GM12891 (cell line): Measurements from ENCODE around the gene JMJD8.

Experiments used
- DNase-seq: peaks from one replicate; pipeline ENCODE4 v3.0.0; 2011; ENCODE audit warnings: low spot score; ENCODE audit not compliant: insufficient read length
- FAIRE-seq: peaks from 2 replicates; lab custom pipeline; 2011; peaks lifted over from hg19 to GRCh38; lab: Jason Lieb, UNC
- PAX5 ChIP-seq: IDR thresholded peaks from 2 replicates; pipeline ENCODE4 v1.6.1; 2011; ENCODE audit warnings: low read length, moderate library complexity, mild to moderate bottlenecking; ENCODE audit not compliant: insufficient read depth, severe bottlenecking
- POLR2A ChIP-seq: IDR thresholded peaks from 2 replicates; pipeline ENCODE4 v1.6.1; 2011; ENCODE audit warnings: low read depth, low read length, control low read depth
- POLR2AphosphoS5 ChIP-seq: IDR thresholded peaks from 2 replicates; pipeline ENCODE4 v1.6.1; 2011; ENCODE audit warnings: low read depth, low read length, control low read depth
- POU2F2 ChIP-seq: IDR thresholded peaks from 2 replicates; pipeline ENCODE4 v1.6.1; 2011; ENCODE audit warnings: low read depth, mild to moderate bottlenecking, control low read depth, low read length, moderate library complexity
- SPI1 ChIP-seq: IDR thresholded peaks from 2 replicates; pipeline ENCODE4 v1.6.1; 2011; ENCODE audit warnings: low read depth, low read length, control low read depth
- TAF1 ChIP-seq: IDR thresholded peaks from 2 replicates; pipeline ENCODE4 v1.6.1; 2011; ENCODE audit warnings: low read depth, low read length, control low read depth

Gene JMJD8

GRCh38 chr16:662095-662494 is 22.0 kb downstream of the JMJD8 start:
- no peak for TF ChIP-seq SPI1
- no peak for FAIRE-seq
- no peak for DNase-seq

GRCh38 chr16:661184-661821 is 22.8 kb downstream of the JMJD8 start:
- TF ChIP-seq POU2F2 (no peak), POLR2A (no peak), TAF1 (no peak), POLR2AphosphoS5 (no peak), SPI1 (no peak)
- DNase-seq: no peak
- FAIRE-seq: no peak

GRCh38 chr16:660459-661183 is 23.5 kb downstream of the JMJD8 start:
- DNase-seq (peak; percentile 97), FAIRE-seq (peak; percentile 88)

GRCh38 chr16:660132-660458 is 24.0 kb downstream of the JMJD8 start:
- no peak for DNase-seq
- no peak for TF ChIP-seq POLR2AphosphoS5
- TF ChIP-seq TAF1: no peak
- TF ChIP-seq POU2F2: no peak
- no peak for TF ChIP-seq POLR2A
- no peak for TF ChIP-seq PAX5
- TF ChIP-seq SPI1: no peak
- FAIRE-seq: no peak

More at GRCh38 chr16:660459-661183, 23.5 kb downstream of the JMJD8 start:
- no peak for TF ChIP-seq SPI1
- TF ChIP-seq POU2F2: no peak
- no peak for TF ChIP-seq POLR2A
- no peak for TF ChIP-seq POLR2AphosphoS5
- no peak for TF ChIP-seq TAF1
- TF ChIP-seq PAX5: no peak

- DNase-seq: no peak
- FAIRE-seq: no peak
- TF ChIP-seq POLR2AphosphoS5: no peak
- no peak for TF ChIP-seq POU2F2
- no peak for TF ChIP-seq POLR2A
- TF ChIP-seq PAX5: no peak
- no peak for TF ChIP-seq TAF1
These were observed 24.5 kb downstream of the JMJD8 start for GRCh38 chr16:659618-660017.

- no peak for FAIRE-seq
- TF ChIP-seq POU2F2: no peak
- TF ChIP-seq SPI1: no peak
- TF ChIP-seq POLR2AphosphoS5: no peak
- no peak for TF ChIP-seq PAX5
- TF ChIP-seq TAF1: no peak
- no peak for TF ChIP-seq POLR2A
- no peak for DNase-seq
These were observed 25.2 kb downstream of the JMJD8 start for GRCh38 chr16:658679-659571.

- FAIRE-seq: no peak
These were observed 26.6 kb downstream of the JMJD8 start for GRCh38 chr16:657487-657886.

GRCh38 chr16:654034-654433 is 30.1 kb downstream of the JMJD8 start:
- FAIRE-seq: no peak
- no peak for TF ChIP-seq TAF1
- no peak for TF ChIP-seq POLR2AphosphoS5
- no peak for TF ChIP-seq SPI1
- no peak for TF ChIP-seq POU2F2
- no peak for TF ChIP-seq POLR2A
- TF ChIP-seq PAX5: no peak
- no peak for DNase-seq

More at GRCh38 chr16:657487-657886, 26.6 kb downstream of the JMJD8 start:
- no peak for DNase-seq
- TF ChIP-seq POU2F2 (no peak), TAF1 (no peak), POLR2AphosphoS5 (no peak), PAX5 (no peak), POLR2A (no peak), SPI1 (no peak)

GRCh38 chr16:652454-653305 is 31.5 kb downstream of the JMJD8 start:
- DNase-seq (no peak), FAIRE-seq (no peak)
- no peak for TF ChIP-seq TAF1
- TF ChIP-seq PAX5: no peak
- TF ChIP-seq POU2F2: no peak
- no peak for TF ChIP-seq POLR2A
- no peak for TF ChIP-seq POLR2AphosphoS5
- no peak for TF ChIP-seq SPI1
